Astrocyte (in vitro differentiated cells and primary cell): Measurements from ENCODE around the gene CTIF.

Experiments used
- CTCF ChIP-seq: IDR thresholded peaks from 2 replicates; pipeline ENCODE4 v1.5.1; 2011; ENCODE audit warnings: low read depth, mild to moderate bottlenecking, inconsistent platforms, low read length, moderate library complexity; ENCODE audit not compliant: insufficient read depth
- EZH2 ChIP-seq: IDR thresholded peaks from 2 replicates; pipeline ENCODE4 v1.6.1; 2012; ENCODE audit warnings: mild to moderate bottlenecking, low read length, inconsistent platforms; ENCODE audit not compliant: insufficient read depth

DNA sequence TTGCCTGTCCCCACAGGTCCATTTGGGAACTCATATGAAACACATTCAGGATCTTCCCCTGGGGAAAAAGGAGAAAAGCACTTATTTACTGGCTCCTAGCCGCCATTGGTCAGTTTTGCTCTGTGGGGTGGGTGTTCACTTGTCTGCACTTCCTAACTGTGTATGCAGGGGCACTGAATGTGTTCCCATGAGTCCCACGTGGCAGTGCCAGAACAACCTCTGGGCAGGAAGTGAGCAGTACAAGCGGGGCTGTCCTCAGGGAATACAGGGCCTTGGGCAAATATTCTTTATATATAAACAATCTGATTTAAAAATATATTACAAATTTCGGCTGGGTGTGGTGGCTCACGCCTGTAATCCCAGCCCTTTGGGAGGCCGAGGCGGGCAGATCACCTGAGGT lies 21.8 kb upstream of the CTIF start:
- TF ChIP-seq CTCF (no peak), EZH2 (no peak)
